Erythroblast (primary cell): ENCODE results near the gene SSPN.

Source experiments
- DNase-seq, 2 experiments: peaks; one replicate each; lab custom pipeline; 2025; lab: John Stamatoyannopoulos, UW
- GATA1 ChIP-seq: IDR thresholded peaks from 2 replicates; pipeline ENCODE4 v1.6.1; 2011; ENCODE audit warnings: low read depth, mild to moderate bottlenecking, control low read depth, low read length, moderate library complexity
- POLR2A ChIP-seq: IDR thresholded peaks from 2 replicates; pipeline ENCODE4 v1.6.1; 2011; ENCODE audit warnings: mild to moderate bottlenecking, low read length

SSPN gene

DNA sequence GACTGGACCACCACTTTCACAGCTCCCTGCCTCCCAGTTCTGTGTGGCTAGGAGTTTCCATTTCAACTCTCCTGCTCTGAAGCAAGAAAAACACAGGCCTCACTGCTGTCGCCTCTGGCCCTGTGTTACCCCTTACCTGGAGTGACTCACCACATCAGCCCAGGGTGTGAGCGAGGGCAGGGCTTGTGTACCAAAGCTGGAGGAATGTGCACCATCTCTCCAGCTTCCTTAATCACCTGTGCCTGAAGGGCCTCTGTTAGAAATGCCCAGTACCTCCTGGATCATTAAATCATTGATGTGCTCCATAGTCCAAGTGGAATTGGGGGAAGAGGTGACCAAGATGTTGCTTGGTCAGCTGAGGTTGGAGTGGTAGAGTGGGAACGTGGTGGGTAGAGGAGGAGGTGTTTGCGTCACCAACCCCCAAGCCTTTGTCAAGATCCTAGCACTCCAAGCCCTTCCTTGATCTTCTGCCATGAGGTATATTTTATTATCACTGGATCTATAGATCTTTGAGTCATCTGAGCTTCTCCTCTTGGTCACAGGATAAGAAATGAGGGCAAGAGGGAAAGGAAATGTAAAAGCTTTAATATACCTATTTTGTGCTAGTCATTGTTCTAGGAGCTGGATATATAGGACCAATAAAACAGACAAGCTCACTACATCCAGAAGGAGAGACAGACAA is 51.3 kb downstream of the SSPN start:
- TF ChIP-seq GATA1 = no peak
- TF ChIP-seq POLR2A = no peak
- no peak for DNase-seq

GRCh38 chr12:26247873-26248272 is 52.5 kb downstream of the SSPN start:
- no peak for DNase-seq
- TF ChIP-seq GATA1 (no peak), POLR2A (no peak)

DNA sequence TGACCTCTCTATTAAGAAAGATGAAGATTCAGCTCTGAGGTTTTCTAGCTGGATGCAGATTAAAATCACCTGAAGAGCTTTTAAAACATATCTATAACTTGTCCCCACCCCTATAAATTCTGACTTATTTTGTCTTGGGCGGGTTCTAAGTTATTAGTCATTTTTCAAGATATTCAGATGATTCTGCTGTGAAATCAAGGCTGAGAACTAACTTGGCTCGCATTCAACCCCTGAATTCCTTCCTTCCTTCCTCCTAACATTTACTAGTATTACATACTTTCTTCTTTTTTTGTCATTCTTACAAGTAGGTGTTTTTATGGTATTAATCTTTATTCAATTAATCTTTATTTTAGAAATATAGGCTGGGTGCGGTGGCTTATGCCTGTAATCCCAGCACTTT is 55.4 kb downstream of the SSPN start:
- no peak for DNase-seq
- TF ChIP-seq GATA1 (no peak), POLR2A (no peak)

DNA sequence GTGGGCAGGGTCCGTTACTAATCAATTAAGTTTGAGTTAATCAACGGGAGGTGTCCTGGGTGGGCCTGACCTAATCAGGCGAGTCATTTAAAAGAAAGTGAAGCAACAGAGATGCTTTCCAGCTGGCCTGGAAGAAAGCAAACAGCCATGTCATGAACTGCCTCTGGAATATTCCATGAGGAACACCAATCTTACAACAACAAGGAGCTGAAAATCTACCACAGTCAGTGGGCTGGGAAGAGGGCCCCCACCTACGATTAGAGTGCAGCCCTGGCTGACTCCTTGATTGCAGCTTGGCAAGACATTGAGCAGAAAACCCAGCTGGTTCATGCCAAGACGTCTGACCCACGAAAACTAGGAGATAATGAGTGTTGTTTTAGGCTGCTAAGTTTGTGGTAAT is 56.2 kb downstream of the SSPN start:
- TF ChIP-seq GATA1 = no peak
- TF ChIP-seq POLR2A = no peak
- DNase-seq = no peak

- TF ChIP-seq GATA1 (no peak), POLR2A (no peak)
- DNase-seq = no peak
Observed at GRCh38 chr12:26252946-26253345, 57.6 kb downstream of the SSPN start.

- no peak for DNase-seq
- no peak for TF ChIP-seq POLR2A
- no peak for TF ChIP-seq GATA1
Observed at GRCh38 chr12:26255893-26256645, 60.7 kb downstream of the SSPN start.

- TF ChIP-seq GATA1 (no peak), POLR2A (no peak)
- no peak for DNase-seq
Observed at GRCh38 chr12:26264215-26264838, 69.0 kb downstream of the SSPN start.

DNA sequence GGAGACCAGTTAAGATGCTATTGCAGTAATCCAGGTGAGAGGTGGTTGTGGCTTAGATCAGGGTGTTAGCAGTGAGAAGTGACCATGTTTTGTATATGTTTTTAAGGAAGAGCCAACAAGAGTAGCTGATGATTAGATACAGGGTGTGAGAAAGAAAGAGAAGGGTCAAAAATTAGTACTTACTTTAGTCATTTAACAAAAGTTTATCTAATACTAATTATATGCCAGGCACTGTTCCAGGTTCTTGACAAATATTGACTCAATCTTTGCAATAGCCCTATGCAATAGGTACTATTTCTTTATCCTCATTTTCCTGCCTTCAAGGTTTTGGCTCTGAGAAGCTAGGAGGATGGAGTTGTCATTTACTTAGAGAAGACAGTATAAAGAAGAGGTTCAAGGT is 70.2 kb downstream of the SSPN start:
- TF ChIP-seq GATA1 (no peak), POLR2A (no peak)
- DNase-seq = no peak

DNA sequence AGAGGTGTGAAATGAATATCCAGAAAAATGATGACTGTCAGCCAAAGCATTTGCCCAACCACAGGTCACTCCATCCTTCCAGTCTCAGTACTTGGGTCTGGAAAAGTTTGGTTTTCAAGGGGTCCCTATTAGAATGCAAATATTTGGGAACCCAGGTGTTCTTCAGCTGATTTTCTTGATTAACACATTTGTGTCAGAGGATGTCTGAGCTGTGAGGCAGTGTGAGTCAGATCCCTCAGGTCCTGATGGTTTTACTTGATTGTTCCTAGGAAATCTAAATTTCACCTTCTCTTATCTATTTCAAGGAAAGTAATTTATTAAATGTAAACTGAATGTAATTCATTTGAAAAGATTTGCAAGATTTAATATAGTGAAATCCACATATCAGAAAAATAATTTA is 71.5 kb downstream of the SSPN start:
- DNase-seq = no peak
- TF ChIP-seq GATA1 (no peak), POLR2A (no peak)

GRCh38 chr12:26268841-26269561 is 73.6 kb downstream of the SSPN start:
- TF ChIP-seq GATA1 = no peak
- TF ChIP-seq POLR2A = no peak
- no peak for DNase-seq

DNA sequence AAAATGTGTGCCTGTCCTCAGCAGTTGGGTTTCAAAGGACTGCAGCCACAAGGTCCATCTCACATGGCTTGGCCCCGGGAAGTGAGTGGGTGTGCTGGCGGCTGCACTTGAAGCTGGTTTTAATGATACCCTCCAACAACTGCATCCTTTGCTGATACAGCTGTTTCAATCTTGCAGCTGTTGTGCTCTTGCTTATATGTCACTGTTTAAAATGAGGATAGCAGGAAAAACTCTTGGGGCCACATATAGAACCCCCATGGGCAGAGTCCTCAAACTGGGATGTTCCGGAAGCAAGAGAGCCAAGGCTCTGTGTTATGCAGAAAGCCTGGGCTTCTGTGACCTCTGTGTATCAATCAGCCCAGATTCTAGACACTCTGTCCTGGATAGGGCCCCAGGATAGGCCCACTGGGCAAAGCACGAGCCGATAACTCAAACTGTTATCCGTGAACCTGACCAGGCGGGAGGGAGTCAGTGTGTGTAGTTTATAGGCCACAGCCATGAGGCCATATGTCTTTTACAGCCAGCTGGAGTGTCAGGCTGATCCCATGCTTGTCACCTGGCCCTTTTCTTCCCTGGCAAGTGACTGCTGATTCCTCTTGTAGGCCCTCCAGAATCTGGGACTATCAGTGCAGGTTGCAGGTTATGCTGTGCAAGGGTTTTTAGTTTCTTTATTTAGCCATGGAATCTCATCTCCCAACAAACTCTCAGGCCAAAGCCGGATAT is 74.3 kb downstream of the SSPN start:
- no peak for DNase-seq
- TF ChIP-seq GATA1 (no peak), POLR2A (no peak)

DNA sequence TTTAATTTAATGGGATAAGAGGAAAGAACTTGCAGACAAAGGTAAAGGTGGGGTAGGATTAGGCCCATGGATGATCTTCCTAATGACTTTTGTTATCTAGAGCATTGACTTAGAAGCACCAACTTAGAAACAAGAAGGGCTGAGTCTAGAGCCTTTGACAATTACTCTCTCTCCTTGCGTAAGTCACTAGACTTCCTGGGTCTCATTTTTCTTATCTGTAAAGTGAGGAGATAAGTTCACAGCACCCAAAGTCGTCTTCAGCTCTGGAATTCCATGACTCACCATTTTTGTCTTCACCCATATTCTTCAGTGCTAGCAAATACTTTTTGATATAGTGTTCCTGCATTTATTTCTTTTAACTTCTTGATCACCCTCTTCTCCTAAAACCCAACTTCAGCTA is 75.7 kb downstream of the SSPN start:
- no peak for TF ChIP-seq GATA1
- no peak for TF ChIP-seq POLR2A
- no peak for DNase-seq

DNA sequence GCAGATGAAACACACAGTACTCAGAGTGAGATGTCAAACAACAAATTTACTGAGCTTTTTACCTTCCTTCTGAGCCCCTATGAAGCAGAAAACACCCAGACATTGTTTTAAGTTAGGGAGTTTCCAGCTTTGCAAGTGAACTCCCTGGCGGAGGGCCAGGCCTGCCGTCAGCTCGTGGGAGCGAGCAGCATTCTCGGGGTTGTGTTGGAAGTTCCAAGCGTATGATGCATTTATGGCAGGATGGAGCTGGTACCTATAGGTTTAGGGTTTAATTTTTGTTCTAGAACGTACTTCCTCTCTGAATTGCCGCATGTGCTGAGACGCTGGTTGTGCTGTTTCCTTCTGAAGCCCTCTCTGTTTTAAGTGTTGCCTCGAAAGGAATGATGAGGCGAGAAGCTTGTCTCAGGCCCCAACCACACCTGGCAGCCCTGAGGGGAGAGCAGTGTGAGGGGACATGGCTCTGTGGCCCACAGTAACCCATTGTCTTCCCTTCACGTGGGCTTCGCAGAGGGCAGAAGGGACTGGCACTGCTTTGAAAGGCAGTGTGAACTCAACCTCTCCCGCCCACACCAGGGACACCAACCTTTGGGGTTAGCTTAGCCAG is 76.6 kb downstream of the SSPN start:
- TF ChIP-seq GATA1 (no peak), POLR2A (no peak)
- DNase-seq = no peak

DNA sequence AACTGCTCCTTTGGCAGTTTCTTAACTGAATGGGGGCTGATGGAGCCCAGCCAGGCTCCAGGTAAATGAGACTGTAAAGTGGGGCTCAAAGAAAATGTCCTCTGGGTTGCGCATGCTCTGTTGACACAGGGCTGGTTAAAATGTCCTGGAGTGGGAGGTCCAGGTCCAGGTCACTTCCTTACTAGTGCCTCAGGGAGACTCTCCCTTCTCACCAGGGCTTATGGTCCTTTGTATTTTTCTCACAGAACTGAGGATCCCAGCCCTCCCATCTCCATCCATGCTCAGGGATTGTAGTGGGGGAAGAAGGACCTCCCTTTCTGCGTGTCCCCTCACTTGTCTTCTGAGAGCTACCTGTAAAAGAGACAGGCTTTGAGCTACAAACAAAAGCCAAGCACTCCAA is 77.5 kb downstream of the SSPN start:
- DNase-seq = no peak
- no peak for TF ChIP-seq GATA1
- no peak for TF ChIP-seq POLR2A
